ENCODE results near the gene NR3C1.
A peak's percentile ranks its signal among the peaks of the same experiment; 100 is the strongest.

The NR3C1 gene

GRCh38 chr5:143403593-143404415 is at the start of gene NR3C1:
Gene NR3C1 (minus strand): TSS chr5:143403686. CDS start chr5:143400839, 2,847 bp downstream.
- DNase-seq, result peak; percentile 91

GRCh38 chr5:143449772-143450171 is 46.3 kb upstream of the NR3C1 start:
- no peak for DNase-seq

- DNase-seq, result no peak
These were observed 45.0 kb upstream of the NR3C1 start for GRCh38 chr5:143448518-143448917.

GRCh38 chr5:143447983-143448382 is 44.5 kb upstream of the NR3C1 start:
- DNase-seq, result no peak

GRCh38 chr5:143446535-143447226 is 43.2 kb upstream of the NR3C1 start:
- DNase-seq, result no peak

GRCh38 chr5:143445776-143446175 is 42.3 kb upstream of the NR3C1 start:
- DNase-seq, result no peak

- no peak for DNase-seq
These were observed 39.8 kb upstream of the NR3C1 start for GRCh38 chr5:143443330-143443729.

- DNase-seq, result no peak
These were observed 38.9 kb upstream of the NR3C1 start for GRCh38 chr5:143442385-143442784.

- DNase-seq, result no peak
These were observed 37.1 kb upstream of the NR3C1 start for GRCh38 chr5:143440448-143441115.

- DNase-seq, result no peak
These were observed 34.3 kb upstream of the NR3C1 start for GRCh38 chr5:143437666-143438273.

GRCh38 chr5:143436871-143437270 is 33.4 kb upstream of the NR3C1 start:
- no peak for DNase-seq

- DNase-seq, result peak; percentile 34
These were observed 31.7 kb upstream of the NR3C1 start for GRCh38 chr5:143435210-143435657.

GRCh38 chr5:143434261-143435209 is 31.0 kb upstream of the NR3C1 start:
- no peak for DNase-seq

GRCh38 chr5:143433670-143434069 is 30.2 kb upstream of the NR3C1 start:
- no peak for DNase-seq

- DNase-seq, result no peak
These were observed 29.3 kb upstream of the NR3C1 start for GRCh38 chr5:143432658-143433239.

- DNase-seq, result no peak
These were observed 28.3 kb upstream of the NR3C1 start for GRCh38 chr5:143431789-143432188.

- no peak for DNase-seq
These were observed 25.4 kb upstream of the NR3C1 start for GRCh38 chr5:143428738-143429420.

GRCh38 chr5:143428155-143428554 is 24.7 kb upstream of the NR3C1 start:
- DNase-seq, result no peak

- no peak for DNase-seq
These were observed 23.7 kb upstream of the NR3C1 start for GRCh38 chr5:143427122-143427735.

GRCh38 chr5:143426437-143426991 is 23.0 kb upstream of the NR3C1 start:
- DNase-seq, result no peak

Measured in femur (tissue), 1 donor.